Measurements from ENCODE around the gene ATP10A. TPM values are rescaled to one million over a fixed set of nuclear protein-coding genes. Genes with fewer than 3 reads are reported as not detected.

ATP10A gene
- polyA plus RNA-seq, 3 donors: 0.71 to 3.9 (median 0.92) TPM

DNA sequence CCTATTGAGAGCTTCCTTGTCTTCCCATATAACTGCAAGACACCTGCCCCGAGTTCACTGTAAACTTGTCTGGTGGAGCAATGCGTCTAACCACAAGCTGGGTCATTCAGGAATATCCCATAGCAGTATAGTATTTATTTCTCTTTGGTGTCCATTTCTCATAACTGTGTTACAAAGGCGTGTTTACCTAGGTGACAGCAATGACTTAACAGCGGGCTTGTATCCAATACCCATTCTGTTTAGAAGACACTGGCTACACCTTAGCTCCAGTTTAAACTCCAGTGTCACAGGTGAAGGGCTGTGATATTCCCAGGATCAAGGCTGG lies 24.3 kb downstream of the ATP10A start:
- Mint-ChIP-seq H3K4me3 (no peak overlapping the region), H3K36me3 (peaks cover 0 to 1% of the 10 kb centered on the region in 2 donors), H3K27ac (no peak overlapping the region), H3K4me1 (peaks cover 5% of the 10 kb centered on the region), H3K27me3 (ENCODE audit: low read depth in 3 of 3) (peaks cover 0 to 1% (median 0%) of the 10 kb centered on the region in 3 donors), H3K9me3 (no peaks in the 10 kb centered on the region)
- DNase-seq: no peak
- Histone ChIP-seq H3K36me3 (replicated peaks in 1 of 2; ENCODE audit: control insufficient read depth in 1 of 2, insufficient read depth in 2 of 2, low read length in 2 of 2) (no peaks in the 10 kb centered on the region), H4K20me1 (ENCODE audit: insufficient read depth, low read length) (no peaks in the 10 kb centered on the region), H3K9me3 (replicated peaks in 1 of 2; ENCODE audit: control insufficient read depth in 1 of 2, insufficient read depth in 1 of 2, low read length in 2 of 2) (no peaks in the 10 kb centered on the region), H3K27ac (ENCODE audit: low read depth in 1 of 2, low read length in 2 of 2) (no peak overlapping the region), H3K4me3 (replicated peaks in 1 of 3; ENCODE audit: low read depth in 2 of 3, low read length in 3 of 3) (no peak overlapping the region), H3K4me1 (ENCODE audit: control insufficient read depth in 1 of 2, insufficient read depth in 2 of 2, low read length in 2 of 2) (no peaks in the 10 kb centered on the region), H3K27me3 (ENCODE audit: control insufficient read depth in 2 of 2, insufficient read depth in 2 of 2, low read length in 2 of 2) (no peaks in the 10 kb centered on the region), H3K9ac (ENCODE audit: insufficient read depth, low read length, poor library complexity, severe bottlenecking) (no peak overlapping the region), H3K4me2 (replicated peaks; ENCODE audit: extremely low read depth, low read length, poor library complexity, severe bottlenecking) (no peak overlapping the region), H3K79me2 (ENCODE audit: insufficient read depth, low read length) (no peaks in the 10 kb centered on the region), H2AFZ (ENCODE audit: insufficient read depth, low read depth, low read length, poor library complexity, severe bottlenecking) (no peak overlapping the region)
- TF ChIP-seq CTCF (IDR thresholded peaks at IDR 0.05): no peak
- WGBS (ENCODE audit: insufficient coverage): no CpG with 5 or more reads among the region's 4 CpGs
- intact Hi-C loops (cut with micrococcal nuclease): no loop called here

- no peak overlapping the region for H3K9ac ChIP-seq (ENCODE audit: insufficient read depth, low read length, poor library complexity, severe bottlenecking)
- WGBS (ENCODE audit: insufficient coverage): 33% methylated on average over 1 of the region's 8 CpGs
- no peak overlapping the region for H3K4me2 ChIP-seq (replicated peaks; ENCODE audit: extremely low read depth, low read length, poor library complexity, severe bottlenecking)
- Mint-ChIP-seq H3K27me3 (ENCODE audit: low read depth in 3 of 3) (peaks cover 0 to 1% (median 0%) of the 10 kb centered on the region in 3 donors), H3K36me3 (peaks cover 0 to 1% of the 10 kb centered on the region in 2 donors), H3K4me3 (no peak overlapping the region), H3K27ac (no peak overlapping the region), H3K9me3 (no peaks in the 10 kb centered on the region), H3K4me1 (peaks cover 5% of the 10 kb centered on the region)
- TF ChIP-seq CTCF (IDR thresholded peaks at IDR 0.05): no peak
- H3K27me3 ChIP-seq (ENCODE audit: control insufficient read depth in 2 of 2, insufficient read depth in 2 of 2, low read length in 2 of 2): no peaks in the 10 kb centered on the region
- no peak for DNase-seq
- no peaks in the 10 kb centered on the region for H3K79me2 ChIP-seq (ENCODE audit: insufficient read depth, low read length)
- H2AFZ ChIP-seq (ENCODE audit: insufficient read depth, low read depth, low read length, poor library complexity, severe bottlenecking): no peak overlapping the region
- no peak overlapping the region for H3K27ac ChIP-seq (ENCODE audit: low read depth in 1 of 2, low read length in 2 of 2)
- no peaks in the 10 kb centered on the region for H3K36me3 ChIP-seq (replicated peaks in 1 of 2; ENCODE audit: control insufficient read depth in 1 of 2, insufficient read depth in 2 of 2, low read length in 2 of 2)
- no peaks in the 10 kb centered on the region for H4K20me1 ChIP-seq (ENCODE audit: insufficient read depth, low read length)
- no peaks in the 10 kb centered on the region for H3K9me3 ChIP-seq (replicated peaks in 1 of 2; ENCODE audit: control insufficient read depth in 1 of 2, insufficient read depth in 1 of 2, low read length in 2 of 2)
- no peak overlapping the region for H3K4me3 ChIP-seq (replicated peaks in 1 of 3; ENCODE audit: low read depth in 2 of 3, low read length in 3 of 3)
- no peaks in the 10 kb centered on the region for H3K4me1 ChIP-seq (ENCODE audit: control insufficient read depth in 1 of 2, insufficient read depth in 2 of 2, low read length in 2 of 2)
- intact Hi-C loops (cut with micrococcal nuclease): no loop called here
These were observed 24.8 kb downstream of the ATP10A start for GRCh38 chr15:25838191-25838870.

Data from CD14-positive monocyte (primary cell).